NOMO-1 treated with DMSO at 0.1 percent for 48 hours (cell line): Measurements from ENCODE around the gene PARM1.

Experiments
- DNase-seq: peaks from one replicate; lab custom pipeline; 2025; ENCODE audit not compliant: unreplicated experiment; lab: John Stamatoyannopoulos, UW

Gene PARM1, protein sequence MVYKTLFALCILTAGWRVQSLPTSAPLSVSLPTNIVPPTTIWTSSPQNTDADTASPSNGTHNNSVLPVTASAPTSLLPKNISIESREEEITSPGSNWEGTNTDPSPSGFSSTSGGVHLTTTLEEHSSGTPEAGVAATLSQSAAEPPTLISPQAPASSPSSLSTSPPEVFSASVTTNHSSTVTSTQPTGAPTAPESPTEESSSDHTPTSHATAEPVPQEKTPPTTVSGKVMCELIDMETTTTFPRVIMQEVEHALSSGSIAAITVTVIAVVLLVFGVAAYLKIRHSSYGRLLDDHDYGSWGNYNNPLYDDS

DNA sequence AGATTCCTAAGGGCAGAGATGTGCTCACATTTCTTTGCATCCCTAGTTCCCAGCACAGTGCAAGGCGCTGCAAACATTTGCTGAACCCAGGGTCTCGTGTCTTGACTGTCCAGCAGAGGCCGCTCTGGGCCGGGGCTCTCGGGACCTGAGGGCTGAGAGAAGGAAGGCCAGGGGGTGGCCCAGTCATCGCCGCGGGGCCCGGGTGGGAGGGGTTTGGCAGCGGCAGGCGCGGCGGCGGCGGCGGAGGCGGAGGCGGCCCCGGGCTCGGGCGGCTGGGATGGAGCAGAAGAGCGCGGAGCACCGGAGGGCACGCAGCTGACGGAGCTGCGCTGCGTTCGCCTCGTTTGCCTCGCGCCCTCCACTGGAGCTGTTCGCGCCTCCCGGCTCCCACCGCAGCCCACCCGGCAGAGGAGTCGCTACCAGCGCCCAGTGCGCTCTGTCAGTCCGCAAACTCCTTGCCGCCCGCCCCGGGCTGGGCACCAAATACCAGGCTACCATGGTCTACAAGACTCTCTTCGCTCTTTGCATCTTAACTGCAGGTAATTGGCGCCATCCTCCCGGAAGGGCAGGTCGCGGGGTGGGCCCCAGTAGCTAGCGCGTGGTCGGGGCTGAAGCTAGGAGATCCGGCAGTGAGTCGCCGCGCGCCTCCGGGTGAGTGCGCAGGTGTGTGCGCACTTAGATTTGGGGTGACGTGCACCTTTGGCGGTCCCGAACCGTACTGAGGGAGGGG is at the start of gene PARM1:
Gene PARM1, plus strand, starts transcription at position 285 of the 730 bp plus-strand sequence. Its CDS starts 212 bp downstream, at position 497.
- peak; percentile 86 for DNase-seq

DNA sequence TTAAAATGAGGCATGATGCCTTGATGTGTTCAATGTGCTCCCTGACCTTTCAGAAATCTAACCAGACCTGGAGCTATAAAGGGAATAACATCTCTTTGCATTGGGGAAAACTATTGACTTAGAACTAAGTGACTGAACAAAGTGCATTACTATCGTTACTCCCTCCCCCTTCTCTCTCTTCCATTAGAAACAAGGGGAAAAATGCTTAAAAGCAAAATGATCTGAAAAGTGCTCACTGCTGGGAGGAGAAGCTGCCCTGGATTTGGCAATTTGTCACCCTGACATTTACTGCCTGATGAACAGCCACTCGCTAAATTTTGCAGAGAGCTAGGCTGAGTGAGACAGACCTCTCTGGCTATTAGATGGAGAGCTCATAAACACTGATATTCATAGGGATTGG is 48.6 kb upstream of the PARM1 start:
- peak; percentile 26 for DNase-seq

DNA sequence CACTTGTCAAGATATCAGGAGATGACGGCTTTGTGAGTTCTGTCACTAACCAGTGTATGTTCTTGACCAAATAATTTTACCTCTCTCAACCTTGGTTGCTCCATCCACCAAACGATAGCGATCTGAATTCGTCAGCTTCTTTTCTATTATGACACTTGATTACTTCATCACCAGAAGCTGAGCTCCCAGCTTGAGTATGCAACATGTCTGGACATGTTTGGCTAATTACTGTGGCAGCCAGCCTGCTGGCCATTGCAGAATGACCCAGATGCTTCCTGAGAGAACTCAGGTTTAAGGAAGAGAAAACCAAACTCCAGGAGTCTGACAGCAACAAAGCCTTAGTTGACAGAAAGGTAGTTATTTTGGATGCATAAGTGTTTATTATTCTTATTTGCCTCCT is 46.4 kb upstream of the PARM1 start:
- DNase-seq: peak; percentile 97

DNA sequence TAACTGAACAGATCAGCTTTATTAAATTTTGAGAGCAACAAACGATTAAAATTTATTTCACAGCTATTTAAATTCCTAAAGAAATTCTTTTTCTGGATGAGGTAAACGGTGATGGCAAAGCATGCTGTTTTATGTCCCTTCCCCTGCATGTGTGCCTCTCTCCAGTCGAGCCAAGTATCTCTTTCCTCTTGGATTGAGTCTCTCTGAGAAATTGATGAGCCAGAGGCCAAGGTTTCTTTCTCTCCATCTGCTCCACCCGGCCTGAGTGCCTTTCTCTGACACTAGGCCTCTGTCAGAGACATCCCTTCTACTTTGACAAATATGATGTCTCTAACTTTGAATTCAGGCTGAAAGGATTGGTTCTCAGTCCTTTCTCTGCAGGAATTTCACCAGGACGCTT is 42.6 kb upstream of the PARM1 start:
- no peak for DNase-seq

DNA sequence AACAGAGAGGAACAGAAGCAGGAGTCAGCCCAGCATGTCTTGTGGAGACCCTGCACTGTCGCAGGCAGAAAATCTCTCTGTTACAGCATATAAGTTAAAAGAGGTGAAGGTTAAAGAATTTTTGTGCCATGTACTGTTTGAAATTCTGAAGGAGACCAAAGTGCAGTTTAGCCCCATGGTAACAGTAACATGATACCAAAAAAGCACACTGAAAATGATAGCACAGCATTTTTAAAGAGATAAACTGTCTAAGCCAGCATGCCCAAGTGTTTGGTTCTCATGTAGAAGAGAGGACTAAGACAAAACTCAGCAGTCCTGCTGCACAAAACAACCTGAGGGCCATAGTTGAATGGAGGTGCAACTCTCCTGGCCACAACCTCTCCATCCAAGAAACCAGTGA is 41.9 kb upstream of the PARM1 start:
- DNase-seq: no peak

DNA sequence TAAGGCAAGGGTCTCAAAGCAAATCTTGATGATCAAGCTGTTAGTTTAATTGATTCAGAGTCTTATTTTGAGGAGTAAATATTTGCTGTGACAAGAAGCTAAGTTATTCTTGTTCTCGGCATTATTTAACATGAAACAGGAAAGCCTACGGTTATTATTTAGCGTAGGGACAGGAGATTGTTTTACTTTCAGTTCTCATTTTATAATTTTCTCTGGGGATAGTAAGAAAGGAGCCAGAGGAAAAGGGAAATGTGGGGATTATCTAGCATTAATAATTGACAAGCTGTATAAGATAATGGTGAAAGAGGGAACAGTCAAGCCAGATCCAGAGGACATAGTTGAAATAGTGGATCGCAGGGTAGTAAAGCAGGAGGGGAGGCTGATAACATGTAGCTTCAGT is 39.7 kb upstream of the PARM1 start:
- peak; percentile 49 for DNase-seq

DNA sequence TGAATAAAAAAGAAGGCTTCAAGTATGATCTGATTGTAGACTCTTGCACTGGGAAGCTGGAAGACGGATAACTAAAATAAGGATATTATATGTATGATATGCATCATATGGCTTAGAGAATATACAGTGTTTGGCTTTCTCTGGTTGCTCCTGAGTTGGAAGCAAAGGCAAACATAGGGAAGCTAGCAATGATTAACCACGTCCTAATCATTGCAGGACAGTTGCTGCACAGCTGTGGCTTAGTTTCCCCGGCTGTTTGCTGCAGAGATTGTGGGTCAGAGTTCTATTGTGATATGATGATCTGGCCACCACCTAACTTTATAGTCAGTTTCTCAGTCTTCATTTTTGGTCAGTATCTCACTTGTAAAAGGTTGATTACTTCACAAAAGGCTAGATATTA is 36.3 kb upstream of the PARM1 start:
- DNase-seq: no peak

DNA sequence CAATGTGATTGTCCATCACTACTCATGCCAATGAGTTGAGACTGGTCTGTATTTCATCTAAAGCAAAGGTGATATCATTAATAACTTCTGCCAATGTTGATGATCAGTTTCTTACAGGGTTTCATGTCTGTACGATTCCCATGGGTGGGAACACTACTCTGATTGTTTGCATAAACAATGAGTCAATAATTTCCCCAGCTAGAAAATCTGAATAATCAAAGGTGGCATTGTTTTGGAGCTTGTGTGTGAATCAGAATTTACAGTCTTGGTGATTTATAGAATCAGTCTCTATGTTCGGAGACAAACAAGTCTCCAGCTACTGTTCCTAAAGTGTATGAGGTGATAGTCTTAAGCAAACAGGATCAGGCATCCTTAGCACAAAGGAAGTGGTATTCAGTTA is 35.5 kb upstream of the PARM1 start:
- DNase-seq: no peak

DNA sequence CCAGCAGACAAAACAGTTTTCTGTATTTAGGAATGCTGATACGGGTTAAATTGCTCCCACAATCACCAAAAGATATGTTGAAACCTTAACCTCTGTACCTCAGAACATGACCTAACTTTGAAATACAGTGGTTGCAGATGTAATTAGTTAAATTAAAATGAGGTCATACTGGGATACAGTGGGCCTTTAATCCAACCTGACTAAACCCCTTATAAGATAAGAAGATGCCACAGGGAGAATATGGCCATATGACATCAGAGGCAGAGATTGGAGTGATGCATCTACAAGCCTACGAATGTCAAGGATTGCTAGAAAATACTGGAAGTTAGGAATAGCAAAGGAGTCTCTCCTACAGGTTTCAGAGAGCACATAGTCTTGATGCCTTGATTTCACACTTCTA is 32.1 kb upstream of the PARM1 start:
- DNase-seq: no peak

DNA sequence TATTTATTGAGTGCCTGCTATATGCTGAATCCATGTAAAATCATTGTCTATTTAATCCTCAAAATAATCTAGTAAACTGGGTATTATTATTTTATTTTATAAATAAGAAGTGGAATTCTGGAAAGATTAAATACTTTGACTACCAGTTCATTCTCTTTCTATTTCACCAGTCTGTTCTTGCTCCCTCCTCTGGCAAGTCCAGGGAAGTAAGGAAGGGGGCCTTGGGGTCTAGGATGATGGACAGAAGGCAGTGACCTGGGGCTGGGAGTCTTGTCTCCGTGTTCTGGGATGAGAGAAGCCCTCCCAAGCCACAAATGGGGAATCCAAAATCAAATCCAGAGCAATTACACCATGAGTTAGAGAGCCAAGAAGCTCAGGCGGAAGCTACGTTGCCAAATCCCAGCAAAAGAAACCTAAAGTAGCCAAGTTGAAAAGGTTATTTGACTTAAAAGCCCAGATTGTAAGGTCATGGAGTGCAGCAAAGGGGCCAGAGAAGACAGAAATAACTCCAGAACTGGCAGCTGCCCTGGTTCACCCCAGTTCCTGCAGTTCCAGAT is 28.3 kb upstream of the PARM1 start:
- DNase-seq: no peak

DNA sequence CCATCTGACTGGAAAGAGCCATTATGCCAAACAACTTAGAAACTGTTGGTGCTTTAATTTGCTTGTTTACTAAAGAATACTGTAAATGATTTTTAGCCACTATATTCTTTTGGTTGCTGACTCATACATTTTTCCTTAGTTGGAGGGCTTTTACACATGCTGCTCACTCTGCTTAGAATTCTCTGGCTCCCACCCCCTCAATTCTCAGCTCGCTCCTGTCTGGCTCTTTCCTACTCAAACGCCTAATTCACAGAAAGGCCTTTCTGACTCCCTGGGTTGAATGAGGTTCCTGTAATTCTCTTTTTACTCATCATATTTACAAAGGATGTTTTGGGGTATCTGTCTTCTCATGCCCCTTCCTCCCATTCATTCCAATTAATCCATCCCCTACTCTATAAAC is 26.1 kb upstream of the PARM1 start:
- DNase-seq: no peak

DNA sequence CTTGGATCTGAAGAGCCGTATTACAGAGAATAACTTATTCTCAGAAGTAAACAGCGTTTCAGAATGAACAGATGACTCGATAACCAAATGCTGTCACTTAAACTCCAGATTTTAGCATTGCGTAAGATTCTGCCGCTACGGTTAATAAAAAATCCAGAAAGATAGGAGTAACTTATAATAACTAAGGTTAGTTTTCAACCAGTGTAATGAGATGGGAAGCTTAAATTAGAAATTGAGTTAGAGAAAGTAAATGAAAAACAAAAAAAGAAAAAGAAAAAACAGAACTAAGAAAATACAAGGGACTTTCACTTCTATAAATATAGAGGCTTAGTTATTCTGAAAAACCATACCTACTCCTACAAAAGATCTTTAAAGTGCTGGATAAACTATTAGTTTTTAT is 13.1 kb upstream of the PARM1 start:
- peak; percentile 14 for DNase-seq

DNA sequence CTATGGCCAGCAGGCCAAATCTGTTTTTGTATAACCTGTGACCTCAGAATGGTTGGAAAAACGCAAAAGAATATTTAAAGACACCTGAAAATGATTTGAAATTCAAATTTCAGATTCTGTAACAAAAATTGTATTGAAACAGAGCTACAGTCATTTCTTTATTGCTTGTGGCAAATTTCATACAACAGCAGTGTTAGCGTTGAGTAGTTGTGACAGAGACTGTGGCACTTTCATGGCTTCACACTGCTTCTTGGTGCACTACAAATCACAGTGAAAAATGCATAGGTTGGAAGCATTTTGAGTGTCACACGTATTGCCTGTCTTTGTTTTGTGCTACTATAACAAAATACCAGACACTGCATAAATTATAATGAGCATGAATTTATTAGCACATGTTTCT is 12.2 kb upstream of the PARM1 start:
- no peak for DNase-seq

DNA sequence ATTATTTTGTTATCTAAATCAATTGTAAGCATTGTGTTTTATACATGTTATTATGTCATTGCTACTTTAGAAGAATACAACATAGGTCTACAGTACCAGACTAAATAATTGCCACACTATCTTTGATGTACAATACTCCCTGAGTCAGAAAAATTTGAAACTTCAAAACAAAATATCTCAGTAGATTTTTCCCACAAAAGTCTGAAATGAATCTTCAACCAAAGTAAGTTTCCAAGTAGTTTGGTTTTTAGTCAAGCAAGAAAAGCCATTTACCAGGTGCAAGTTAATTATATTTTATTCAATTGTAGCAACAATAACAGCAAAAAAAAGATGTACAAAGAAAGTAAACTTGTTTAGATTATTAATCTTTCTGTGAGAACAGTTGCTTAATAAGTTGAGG is 11.4 kb upstream of the PARM1 start:
- no peak for DNase-seq

DNA sequence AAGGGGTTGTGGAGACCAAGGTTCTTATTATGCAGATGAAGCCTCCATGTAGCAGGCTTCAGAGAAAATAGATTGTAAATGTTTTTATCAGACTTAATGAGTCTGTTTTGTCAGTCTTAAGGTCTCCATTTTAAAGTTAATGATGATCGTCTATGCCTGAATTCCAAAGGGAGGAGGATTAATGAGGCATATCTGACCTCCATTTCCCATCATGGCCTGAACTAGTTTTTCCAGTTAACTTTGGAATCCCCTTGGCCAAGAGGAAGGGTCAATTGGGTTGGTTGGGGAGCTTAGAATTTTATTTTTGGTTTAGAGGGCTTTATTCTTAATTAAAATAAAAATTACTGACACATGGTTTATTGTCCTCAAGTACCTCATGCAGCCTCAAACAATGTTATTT is 6.9 kb upstream of the PARM1 start:
- DNase-seq: no peak

DNA sequence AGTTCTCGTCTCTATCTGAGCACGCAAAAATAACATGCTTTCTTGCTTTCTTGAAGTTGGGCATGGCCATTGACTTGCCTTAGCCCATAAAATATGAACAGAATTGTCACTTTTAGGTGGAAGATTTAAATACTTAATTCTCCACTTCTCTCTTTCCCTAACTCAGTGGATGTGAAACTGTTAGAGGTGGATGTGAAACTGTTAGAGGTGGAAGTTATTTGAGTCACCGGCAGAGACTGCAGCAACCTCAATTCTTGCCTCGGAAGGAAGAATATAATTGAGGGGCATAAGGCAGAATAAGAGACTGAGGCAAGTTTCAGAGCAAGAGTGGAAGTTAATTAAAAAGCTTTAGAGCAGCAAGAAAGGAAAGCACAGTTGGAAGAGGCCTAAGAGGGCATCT is 2.8 kb upstream of the PARM1 start:
- peak; percentile 98 for DNase-seq

DNA sequence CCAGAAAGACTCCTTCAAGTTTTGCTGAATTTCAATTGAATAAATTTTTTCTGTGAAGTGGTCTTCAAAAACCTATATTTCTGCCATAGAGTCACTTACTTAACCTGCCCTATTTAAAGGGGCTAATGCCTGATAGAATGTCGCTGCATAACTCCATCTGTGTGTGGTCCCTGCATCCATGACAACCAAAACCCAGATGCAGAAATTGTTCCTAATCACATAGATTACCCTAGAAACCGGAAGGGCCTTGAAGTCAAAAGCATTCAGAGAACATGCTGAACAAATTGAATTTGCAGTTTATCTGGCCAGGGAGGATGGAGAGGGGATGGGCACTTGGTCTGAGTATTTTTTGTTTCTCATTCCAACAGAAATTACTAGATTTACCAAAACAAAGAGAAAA is 1.5 kb upstream of the PARM1 start:
- no peak for DNase-seq

DNA sequence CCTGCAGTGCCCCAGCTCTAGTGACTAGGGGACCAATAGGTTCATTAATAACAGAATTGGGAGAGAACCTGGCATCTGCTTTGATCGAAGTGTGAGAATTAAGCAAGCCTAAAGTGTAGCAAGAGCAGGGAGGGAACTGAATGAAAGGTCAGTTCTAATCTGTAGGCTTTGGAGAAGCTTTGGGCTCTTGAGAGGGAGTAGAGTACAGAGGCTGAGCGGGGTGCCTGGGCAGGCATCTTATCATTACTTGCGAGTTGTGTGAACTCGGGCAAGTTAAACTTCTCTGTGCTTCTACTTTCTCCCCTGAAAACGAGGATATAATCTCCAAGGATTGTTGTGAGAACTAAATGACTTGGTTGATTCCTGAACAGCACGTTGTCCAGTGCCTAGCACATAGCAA is 906 bp upstream of the PARM1 start:
- DNase-seq: no peak

DNA sequence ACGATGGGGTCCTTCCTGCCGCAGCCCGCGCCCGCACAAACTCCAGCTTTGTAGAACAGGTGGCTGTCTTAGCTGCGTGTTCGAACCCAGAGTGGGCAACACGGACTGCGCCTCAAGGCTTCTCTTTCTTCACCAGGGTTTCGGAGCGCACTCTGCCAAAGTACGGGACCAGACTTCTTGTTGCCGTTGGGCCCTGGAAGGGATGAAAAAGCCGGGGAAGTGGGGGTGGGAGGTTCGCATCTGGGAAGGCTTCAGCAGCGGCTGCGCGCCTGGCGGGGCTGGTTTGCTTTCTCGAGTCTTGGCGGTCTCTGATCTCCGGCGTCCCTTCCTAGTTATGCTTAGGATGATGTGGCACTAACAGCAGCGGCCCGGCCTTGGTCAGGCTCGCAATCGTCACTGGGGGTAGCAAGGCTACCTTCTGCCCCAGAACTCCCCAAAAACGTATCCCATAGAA is 673 bp downstream of the PARM1 start:
- DNase-seq: peak; percentile 11

DNA sequence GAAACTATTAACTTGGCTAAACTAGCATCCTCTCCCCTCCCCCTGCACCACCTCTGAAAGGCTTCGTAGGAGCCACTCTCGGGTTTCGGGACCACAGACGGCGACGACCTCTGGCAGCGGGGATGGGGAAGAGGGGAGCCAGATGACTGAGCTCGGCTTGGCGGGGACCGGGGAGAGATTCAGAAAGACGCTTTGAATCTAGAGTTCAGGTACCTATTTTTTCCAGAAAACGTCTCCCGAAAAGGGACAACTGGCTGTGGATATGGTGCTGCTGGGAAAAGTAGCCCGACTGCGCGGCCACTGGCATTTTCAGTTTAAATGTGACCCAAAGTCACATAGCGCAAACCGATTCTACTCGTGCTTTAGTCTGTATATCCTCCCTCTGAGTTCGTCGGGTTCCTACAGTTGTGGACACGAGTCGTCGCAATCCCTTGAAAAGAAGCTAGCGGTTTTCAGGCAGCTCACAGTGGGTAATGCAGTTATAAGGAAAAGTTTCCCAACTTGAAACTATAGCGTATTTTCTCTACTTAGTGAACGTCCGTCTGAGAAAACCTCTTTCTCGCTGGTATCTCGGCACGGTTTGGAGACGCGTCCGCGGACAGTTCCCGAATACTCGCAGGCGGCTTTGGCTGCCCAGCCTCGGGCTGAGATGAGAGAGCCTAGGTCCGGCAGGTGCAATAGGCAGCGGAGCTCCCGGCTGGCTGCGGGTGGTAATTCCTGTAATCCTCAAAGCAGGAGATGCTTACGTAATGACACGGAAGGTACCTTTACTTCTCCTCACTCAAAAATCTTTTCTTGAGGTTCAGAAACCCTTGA is 1.3 kb downstream of the PARM1 start:
- DNase-seq: peak; percentile 42

DNA sequence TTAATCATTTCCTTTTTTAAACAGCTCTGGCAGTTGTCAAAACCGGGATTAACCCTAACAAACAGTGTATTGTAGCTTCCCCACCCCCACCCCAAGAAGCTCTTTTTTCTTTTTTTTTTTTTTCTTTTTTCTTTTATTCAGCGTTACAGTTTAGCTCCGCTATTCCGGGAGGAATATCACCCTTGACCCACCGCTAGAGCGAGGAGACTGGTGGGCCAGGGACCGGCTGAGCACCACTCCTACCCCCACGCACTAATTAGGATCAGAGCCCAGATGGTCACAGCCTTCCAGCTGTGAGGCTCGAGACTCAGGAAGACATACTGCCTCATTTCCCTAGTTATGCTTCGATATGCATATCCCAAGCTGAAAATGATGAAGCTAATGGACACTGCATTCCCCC is 2.0 kb downstream of the PARM1 start:
- DNase-seq: no peak

DNA sequence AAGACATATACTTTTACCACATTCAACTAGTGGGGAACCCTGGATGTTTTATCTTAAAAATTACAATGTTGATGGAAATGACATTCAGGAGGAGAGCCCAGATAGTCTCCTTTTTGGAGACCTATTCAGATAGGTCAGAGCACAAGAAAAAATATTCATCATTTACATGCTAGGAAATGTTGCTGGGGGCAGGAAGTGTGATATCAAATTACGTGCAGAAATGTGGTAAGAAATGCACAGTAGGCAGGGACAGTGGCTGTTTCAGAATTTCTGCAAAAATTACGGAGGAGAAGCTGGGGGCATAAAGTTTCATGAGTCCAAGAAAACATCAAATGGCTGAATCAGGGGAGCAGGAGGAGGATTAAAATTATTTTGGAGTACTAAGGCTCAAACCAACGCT is 8.2 kb downstream of the PARM1 start:
- DNase-seq: no peak
